HG02840 (cell line): Measurements from ENCODE around the gene SNRPD2.
"Not testable (repeated sequence)": the region's sequence is repeated elsewhere in the genome, so short reads cannot be mapped to it uniquely, and the experiment has no call there.

Source experiments
- ATAC-seq: cut with Tn5 transposase; IDR thresholded peaks from one replicate; pipeline ENCODE4 v1.9.1; 2021; ENCODE audit warnings: mild to moderate bottlenecking, moderate library complexity, moderate number of reproducible peaks; ENCODE audit not compliant: unreplicated experiment, low FRiP score

Gene SNRPD2

GRCh38 chr19:45705710-45706415, 14.1 kb upstream of the SNRPD2 start:
- no peak for ATAC-seq

GRCh38 chr19:45705115-45705514, 13.4 kb upstream of the SNRPD2 start:
- no peak for ATAC-seq

GRCh38 chr19:45701676-45702075, 9.9 kb upstream of the SNRPD2 start:
- ATAC-seq, result no peak

- no peak for ATAC-seq
These were observed 1.5 kb upstream of the SNRPD2 start for GRCh38 chr19:45693106-45693788.

GRCh38 chr19:45692187-45693105, 693 bp upstream of the SNRPD2 start, which contains the start of gene QPCTL:
QPCTL (plus strand) TSS chr19:45692666; CDS start chr19:45692704, 38 bp downstream.
- peak; percentile 83 for ATAC-seq

GRCh38 chr19:45687599-45687998, 4.2 kb downstream of the SNRPD2 start:
- ATAC-seq, result no peak

- not testable (repeated sequence) for ATAC-seq
These were observed 6.7 kb downstream of the SNRPD2 start for GRCh38 chr19:45685045-45685444.

GRCh38 chr19:45682908-45683307, 8.8 kb downstream of the SNRPD2 start:
- ATAC-seq, result no peak

- no peak for ATAC-seq
These were observed 9.6 kb downstream of the SNRPD2 start for GRCh38 chr19:45682117-45682516.

GRCh38 chr19:45681391-45682015, 10.2 kb downstream of the SNRPD2 start:
- ATAC-seq, result peak; percentile 58

GRCh38 chr19:45677351-45678230, 14.2 kb downstream of the SNRPD2 start:
- no peak for ATAC-seq

- no peak for ATAC-seq
These were observed 14.9 kb downstream of the SNRPD2 start for GRCh38 chr19:45676851-45677263.

GRCh38 chr19:45674946-45675345, 16.8 kb downstream of the SNRPD2 start:
- ATAC-seq, result no peak

- ATAC-seq, result peak; percentile 41
These were observed 20.9 kb downstream of the SNRPD2 start for GRCh38 chr19:45670670-45671453.

GRCh38 chr19:45668342-45668871, 23.3 kb downstream of the SNRPD2 start:
- no peak for ATAC-seq

GRCh38 chr19:45667620-45668341, 24.0 kb downstream of the SNRPD2 start, which contains the start of gene GIPR:
GIPR (plus strand) TSS chr19:45668221; CDS start chr19:45669521, 1,300 bp downstream.
- ATAC-seq, result no peak

- no peak for ATAC-seq
These were observed 27.2 kb downstream of the SNRPD2 start for GRCh38 chr19:45664575-45664974.

GRCh38 chr19:45663800-45664199, 28.0 kb downstream of the SNRPD2 start:
- no peak for ATAC-seq
